Measurements from ENCODE around the gene B3GNT7. TPM values are rescaled to one million over a fixed set of nuclear protein-coding genes. Genes with fewer than 3 reads are reported as not detected.

Gene B3GNT7
- total and polyA plus RNA-seq, 2 experiments from 2014 or later = 44.2 to 89.4 TPM

DNA sequence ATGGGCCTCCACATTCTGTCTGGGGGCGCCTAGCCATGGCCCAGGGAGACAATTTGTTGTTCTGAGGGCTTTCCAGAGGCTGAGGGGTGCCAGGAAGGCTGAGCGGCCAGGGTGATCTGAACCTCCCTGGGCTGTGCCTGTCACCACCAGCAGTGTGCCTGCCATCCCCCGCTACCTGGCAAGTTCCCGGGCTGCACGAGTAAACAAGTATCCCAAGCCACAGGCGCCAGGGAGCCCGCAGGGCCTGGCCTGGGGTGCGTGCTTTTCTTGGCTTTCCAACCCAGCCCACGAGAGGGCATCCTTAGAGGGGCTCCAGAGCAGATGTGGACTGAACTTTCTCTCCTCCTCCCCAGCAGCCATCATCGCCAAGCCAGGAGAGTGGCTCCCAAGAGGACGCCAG is 35.1 kb upstream of the B3GNT7 start:
- Mint-ChIP-seq H3K36me3 (ENCODE audit: low read depth) (peaks cover 5% of the 10 kb centered on the region), H3K27me3 (ENCODE audit: insufficient read depth, low read depth, poor library complexity) (peaks cover 4% of the 10 kb centered on the region), H3K4me1 (peaks cover 49% of the 10 kb centered on the region), H3K9me3 (peaks cover 2% of the 10 kb centered on the region; the same call in 1 of the 3 replicates), H3K27ac (peak overlapping the region; percentile 59; the same call in 1 of the 2 replicates), H3K4me3 (no peak overlapping the region)
- Histone ChIP-seq H3K79me2 (replicated peaks; ENCODE audit: insufficient read depth) (no peaks in the 10 kb centered on the region), H3K4me2 (0 out of 2 replicates have a peak overlapping the region, but pooled peaks have one; percentile 26), H3K27ac (ENCODE audit: low read depth) (peak overlapping the region; percentile 45; the same call in 1 of the 2 replicates), H3K9me2 (ENCODE audit: insufficient read depth) (no peaks in the 10 kb centered on the region), H2AFZ (0 out of 2 replicates have a peak overlapping the region, but pooled peaks have one; percentile 56), H3K27me3 (ENCODE audit: insufficient read depth) (no peaks in the 10 kb centered on the region), H4K20me1 (replicated peaks; ENCODE audit: insufficient read depth) (no peaks in the 10 kb centered on the region), H3F3A (replicated peaks; ENCODE audit: low read depth) (peaks cover 3% of the 10 kb centered on the region; the same call in 1 of the 2 replicates), H3K4me1 (ENCODE audit: insufficient read depth) (peaks cover 26% of the 10 kb centered on the region), H3K4me3 (no peak overlapping the region), H3K36me3 (ENCODE audit: insufficient read depth) (no peaks in the 10 kb centered on the region; the same call in 1 of the 2 replicates)
- ATAC-seq (peak; percentile 68), DNase-seq (ENCODE audit: low spot score) (peak; percentile 68)
- TF ChIP-seq, protein P1, sequence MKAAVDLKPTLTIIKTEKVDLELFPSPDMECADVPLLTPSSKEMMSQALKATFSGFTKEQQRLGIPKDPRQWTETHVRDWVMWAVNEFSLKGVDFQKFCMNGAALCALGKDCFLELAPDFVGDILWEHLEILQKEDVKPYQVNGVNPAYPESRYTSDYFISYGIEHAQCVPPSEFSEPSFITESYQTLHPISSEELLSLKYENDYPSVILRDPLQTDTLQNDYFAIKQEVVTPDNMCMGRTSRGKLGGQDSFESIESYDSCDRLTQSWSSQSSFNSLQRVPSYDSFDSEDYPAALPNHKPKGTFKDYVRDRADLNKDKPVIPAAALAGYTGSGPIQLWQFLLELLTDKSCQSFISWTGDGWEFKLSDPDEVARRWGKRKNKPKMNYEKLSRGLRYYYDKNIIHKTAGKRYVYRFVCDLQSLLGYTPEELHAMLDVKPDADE (IDR thresholded peaks at IDR 0.05) = no peak
- TF ChIP-seq CREB1 (CRISPR knock-in tag; IDR thresholded peaks at IDR 0.05; ENCODE audit: low read depth) = no peak
- TF ChIP-seq, protein P2, sequence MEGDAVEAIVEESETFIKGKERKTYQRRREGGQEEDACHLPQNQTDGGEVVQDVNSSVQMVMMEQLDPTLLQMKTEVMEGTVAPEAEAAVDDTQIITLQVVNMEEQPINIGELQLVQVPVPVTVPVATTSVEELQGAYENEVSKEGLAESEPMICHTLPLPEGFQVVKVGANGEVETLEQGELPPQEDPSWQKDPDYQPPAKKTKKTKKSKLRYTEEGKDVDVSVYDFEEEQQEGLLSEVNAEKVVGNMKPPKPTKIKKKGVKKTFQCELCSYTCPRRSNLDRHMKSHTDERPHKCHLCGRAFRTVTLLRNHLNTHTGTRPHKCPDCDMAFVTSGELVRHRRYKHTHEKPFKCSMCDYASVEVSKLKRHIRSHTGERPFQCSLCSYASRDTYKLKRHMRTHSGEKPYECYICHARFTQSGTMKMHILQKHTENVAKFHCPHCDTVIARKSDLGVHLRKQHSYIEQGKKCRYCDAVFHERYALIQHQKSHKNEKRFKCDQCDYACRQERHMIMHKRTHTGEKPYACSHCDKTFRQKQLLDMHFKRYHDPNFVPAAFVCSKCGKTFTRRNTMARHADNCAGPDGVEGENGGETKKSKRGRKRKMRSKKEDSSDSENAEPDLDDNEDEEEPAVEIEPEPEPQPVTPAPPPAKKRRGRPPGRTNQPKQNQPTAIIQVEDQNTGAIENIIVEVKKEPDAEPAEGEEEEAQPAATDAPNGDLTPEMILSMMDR (conservative IDR thresholded peaks at IDR 0.05; ENCODE audit: low read depth in 2 of 2) = peak; percentile 25 to 58
- no peak for TF ChIP-seq ZNF331 (CRISPR knock-in tag; IDR thresholded peaks at IDR 0.05; ENCODE audit: low read depth)
- TF ChIP-seq STAT1 (IDR thresholded peaks at IDR 0.05; ENCODE audit: unreplicated experiment) = no peak
- TF ChIP-seq, protein P3, sequence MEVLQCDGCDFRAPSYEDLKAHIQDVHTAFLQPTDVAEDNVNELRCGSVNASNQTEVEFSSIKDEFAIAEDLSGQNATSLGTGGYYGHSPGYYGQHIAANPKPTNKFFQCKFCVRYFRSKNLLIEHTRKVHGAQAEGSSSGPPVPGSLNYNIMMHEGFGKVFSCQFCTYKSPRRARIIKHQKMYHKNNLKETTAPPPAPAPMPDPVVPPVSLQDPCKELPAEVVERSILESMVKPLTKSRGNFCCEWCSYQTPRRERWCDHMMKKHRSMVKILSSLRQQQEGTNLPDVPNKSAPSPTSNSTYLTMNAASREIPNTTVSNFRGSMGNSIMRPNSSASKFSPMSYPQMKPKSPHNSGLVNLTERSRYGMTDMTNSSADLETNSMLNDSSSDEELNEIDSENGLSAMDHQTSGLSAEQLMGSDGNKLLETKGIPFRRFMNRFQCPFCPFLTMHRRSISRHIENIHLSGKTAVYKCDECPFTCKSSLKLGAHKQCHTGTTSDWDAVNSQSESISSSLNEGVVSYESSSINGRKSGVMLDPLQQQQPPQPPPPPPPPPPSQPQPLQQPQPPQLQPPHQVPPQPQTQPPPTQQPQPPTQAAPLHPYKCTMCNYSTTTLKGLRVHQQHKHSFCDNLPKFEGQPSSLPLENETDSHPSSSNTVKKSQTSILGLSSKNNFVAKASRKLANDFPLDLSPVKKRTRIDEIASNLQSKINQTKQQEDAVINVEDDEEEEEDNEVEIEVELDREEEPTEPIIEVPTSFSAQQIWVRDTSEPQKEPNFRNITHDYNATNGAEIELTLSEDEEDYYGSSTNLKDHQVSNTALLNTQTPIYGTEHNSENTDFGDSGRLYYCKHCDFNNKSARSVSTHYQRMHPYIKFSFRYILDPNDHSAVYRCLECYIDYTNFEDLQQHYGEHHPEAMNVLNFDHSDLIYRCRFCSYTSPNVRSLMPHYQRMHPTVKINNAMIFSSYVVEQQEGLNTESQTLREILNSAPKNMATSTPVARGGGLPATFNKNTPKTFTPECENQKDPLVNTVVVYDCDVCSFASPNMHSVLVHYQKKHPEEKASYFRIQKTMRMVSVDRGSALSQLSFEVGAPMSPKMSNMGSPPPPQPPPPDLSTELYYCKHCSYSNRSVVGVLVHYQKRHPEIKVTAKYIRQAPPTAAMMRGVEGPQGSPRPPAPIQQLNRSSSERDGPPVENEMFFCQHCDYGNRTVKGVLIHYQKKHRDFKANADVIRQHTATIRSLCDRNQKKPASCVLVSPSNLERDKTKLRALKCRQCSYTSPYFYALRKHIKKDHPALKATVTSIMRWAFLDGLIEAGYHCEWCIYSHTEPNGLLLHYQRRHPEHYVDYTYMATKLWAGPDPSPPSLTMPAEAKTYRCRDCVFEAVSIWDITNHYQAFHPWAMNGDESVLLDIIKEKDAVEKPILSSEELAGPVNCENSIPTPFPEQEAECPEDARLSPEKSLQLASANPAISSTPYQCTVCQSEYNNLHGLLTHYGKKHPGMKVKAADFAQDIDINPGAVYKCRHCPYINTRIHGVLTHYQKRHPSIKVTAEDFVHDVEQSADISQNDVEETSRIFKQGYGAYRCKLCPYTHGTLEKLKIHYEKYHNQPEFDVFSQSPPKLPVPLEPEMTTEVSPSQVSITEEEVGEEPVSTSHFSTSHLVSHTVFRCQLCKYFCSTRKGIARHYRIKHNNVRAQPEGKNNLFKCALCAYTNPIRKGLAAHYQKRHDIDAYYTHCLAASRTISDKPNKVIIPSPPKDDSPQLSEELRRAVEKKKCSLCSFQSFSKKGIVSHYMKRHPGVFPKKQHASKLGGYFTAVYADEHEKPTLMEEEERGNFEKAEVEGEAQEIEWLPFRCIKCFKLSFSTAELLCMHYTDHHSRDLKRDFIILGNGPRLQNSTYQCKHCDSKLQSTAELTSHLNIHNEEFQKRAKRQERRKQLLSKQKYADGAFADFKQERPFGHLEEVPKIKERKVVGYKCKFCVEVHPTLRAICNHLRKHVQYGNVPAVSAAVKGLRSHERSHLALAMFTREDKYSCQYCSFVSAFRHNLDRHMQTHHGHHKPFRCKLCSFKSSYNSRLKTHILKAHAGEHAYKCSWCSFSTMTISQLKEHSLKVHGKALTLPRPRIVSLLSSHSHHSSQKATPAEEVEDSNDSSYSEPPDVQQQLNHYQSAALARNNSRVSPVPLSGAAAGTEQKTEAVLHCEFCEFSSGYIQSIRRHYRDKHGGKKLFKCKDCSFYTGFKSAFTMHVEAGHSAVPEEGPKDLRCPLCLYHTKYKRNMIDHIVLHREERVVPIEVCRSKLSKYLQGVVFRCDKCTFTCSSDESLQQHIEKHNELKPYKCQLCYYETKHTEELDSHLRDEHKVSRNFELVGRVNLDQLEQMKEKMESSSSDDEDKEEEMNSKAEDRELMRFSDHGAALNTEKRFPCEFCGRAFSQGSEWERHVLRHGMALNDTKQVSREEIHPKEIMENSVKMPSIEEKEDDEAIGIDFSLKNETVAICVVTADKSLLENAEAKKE (CRISPR knock-in tag; IDR thresholded peaks at IDR 0.05) = no peak
